ENCODE data around the gene MYO3B. TPM values are rescaled to one million over a fixed set of nuclear protein-coding genes. Genes with fewer than 3 reads are reported as not detected.

The MYO3B gene
- total and polyA plus RNA-seq, 12 donors = 0.04 to 0.11 (median 0.06) TPM; not detected in 8

DNA sequence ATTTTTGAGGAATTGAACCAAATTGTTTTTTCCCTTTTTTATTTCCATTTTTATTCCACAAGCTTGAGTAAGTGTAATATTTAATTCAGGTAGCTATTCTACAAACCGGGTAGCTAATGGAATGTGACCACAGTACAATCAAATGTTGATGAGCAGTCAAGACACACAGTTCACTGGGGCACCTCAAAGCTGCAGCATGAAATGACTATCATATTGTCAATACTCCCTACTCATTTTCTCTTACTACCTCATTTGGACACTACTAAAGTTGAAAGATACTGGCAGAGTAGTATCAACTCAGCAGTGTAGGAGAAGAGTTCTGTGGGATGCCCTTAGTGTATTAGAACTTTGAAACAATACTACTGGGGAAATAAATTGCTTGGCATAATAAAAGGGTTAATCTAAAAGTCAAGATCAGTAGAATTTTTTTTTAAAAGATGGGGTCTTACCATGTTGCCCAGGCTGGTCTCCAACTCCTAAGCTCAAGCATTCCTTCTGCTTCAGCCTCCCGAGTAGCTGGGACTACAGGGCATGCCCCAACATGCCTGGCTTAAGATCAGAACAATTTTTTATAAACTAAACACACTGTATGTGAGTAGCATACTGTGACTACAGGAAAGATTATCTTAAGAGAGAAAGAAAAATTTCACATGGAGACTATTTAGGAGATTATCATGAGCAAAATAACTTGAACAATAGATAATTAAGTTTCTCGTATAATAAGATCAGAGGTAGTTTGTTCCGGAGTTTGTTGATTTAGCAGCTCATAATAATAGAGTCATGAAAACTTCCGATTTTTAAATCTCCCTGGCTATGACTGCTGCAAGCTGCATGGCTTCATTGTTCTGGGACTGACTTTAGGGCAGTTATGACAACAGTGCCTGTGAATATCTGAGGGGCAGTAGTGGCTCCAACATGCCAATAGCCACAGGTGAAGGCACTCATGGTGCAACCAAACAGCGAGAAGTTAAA, 43.7 kb downstream of the MYO3B start:
- no peak for DNase-seq
- intact Hi-C loops (cut with DNase I) = no loop called here
- no peaks in the 10 kb centered on the region for H3K27me3 ChIP-seq
- H3K27ac ChIP-seq = no peak overlapping the region
- H3K4me1 ChIP-seq (replicated peaks in 1 of 2) = no peaks in the 10 kb centered on the region
- H3K36me3 ChIP-seq (replicated peaks in 1 of 2) = no peaks in the 10 kb centered on the region
- WGBS, 4 donors = 61 to 65% (median 62%) methylated on average over 6 of the region's 6 CpGs
- no peaks in the 10 kb centered on the region for H3K9me3 ChIP-seq (replicated peaks in 1 of 3)
- TF ChIP-seq, protein P1, sequence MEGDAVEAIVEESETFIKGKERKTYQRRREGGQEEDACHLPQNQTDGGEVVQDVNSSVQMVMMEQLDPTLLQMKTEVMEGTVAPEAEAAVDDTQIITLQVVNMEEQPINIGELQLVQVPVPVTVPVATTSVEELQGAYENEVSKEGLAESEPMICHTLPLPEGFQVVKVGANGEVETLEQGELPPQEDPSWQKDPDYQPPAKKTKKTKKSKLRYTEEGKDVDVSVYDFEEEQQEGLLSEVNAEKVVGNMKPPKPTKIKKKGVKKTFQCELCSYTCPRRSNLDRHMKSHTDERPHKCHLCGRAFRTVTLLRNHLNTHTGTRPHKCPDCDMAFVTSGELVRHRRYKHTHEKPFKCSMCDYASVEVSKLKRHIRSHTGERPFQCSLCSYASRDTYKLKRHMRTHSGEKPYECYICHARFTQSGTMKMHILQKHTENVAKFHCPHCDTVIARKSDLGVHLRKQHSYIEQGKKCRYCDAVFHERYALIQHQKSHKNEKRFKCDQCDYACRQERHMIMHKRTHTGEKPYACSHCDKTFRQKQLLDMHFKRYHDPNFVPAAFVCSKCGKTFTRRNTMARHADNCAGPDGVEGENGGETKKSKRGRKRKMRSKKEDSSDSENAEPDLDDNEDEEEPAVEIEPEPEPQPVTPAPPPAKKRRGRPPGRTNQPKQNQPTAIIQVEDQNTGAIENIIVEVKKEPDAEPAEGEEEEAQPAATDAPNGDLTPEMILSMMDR (IDR thresholded peaks at IDR 0.05) = no peak
- no peak for TF ChIP-seq POLR2A (IDR thresholded peaks at IDR 0.05)
- H3K4me3 ChIP-seq = no peak overlapping the region

DNA sequence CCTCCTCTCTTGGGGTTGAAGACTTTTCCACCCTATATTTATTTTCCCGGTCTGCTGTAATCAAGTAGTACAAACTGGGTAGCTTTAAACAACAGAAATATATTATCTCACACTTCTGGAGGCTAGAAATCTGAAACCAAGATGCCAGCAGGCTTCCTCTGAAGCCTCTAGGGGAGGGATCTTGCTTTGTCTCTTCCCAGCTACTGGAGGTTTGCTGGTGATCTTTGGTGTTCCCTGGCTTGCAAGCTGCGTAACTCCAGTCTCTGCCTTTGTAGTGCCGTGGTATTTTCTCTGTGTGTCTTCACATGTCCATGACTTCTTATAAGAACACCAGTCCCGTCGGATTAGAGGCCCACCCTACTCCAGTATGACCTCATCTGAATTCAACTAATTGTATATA, 44.4 kb downstream of the MYO3B start:
- intact Hi-C loops (cut with DNase I) = no loop called here
- TF ChIP-seq, protein P1 (IDR thresholded peaks at IDR 0.05) = no peak
- no peak for TF ChIP-seq POLR2A (IDR thresholded peaks at IDR 0.05)
- no peaks in the 10 kb centered on the region for H3K27me3 ChIP-seq
- 84 to 90% (median 87%) methylated on average over 5 of the region's 5 CpGs for WGBS, 4 donors
- no peak for DNase-seq
- H3K4me3 ChIP-seq = no peak overlapping the region
- H3K4me1 ChIP-seq (replicated peaks in 1 of 2) = no peaks in the 10 kb centered on the region
- no peaks in the 10 kb centered on the region for H3K9me3 ChIP-seq (replicated peaks in 1 of 3)
- no peak overlapping the region for H3K27ac ChIP-seq
- no peaks in the 10 kb centered on the region for H3K36me3 ChIP-seq (replicated peaks in 1 of 2)

DNA sequence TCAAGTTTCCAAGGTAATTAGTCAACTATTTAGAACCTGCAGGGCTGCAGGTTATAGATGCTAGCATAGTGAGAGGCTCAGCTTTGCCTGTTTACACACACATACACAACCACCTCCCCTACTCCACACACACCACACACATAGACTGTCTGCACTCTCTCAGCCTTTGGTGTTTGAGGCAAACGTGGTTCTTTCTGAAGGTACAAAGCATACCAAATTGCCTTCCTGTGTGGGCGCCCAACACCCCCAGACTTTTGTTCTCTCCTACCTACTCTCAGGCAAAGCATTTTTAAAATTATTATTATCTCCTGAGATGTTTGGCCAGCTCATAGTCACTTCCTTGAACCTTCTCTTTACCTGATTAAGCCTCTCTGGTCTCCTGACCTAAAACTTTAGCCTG, 44.9 kb downstream of the MYO3B start:
- no peak for DNase-seq
- WGBS, 4 donors = 65 to 81% (median 74%) methylated on average over 2 of the region's 2 CpGs

DNA sequence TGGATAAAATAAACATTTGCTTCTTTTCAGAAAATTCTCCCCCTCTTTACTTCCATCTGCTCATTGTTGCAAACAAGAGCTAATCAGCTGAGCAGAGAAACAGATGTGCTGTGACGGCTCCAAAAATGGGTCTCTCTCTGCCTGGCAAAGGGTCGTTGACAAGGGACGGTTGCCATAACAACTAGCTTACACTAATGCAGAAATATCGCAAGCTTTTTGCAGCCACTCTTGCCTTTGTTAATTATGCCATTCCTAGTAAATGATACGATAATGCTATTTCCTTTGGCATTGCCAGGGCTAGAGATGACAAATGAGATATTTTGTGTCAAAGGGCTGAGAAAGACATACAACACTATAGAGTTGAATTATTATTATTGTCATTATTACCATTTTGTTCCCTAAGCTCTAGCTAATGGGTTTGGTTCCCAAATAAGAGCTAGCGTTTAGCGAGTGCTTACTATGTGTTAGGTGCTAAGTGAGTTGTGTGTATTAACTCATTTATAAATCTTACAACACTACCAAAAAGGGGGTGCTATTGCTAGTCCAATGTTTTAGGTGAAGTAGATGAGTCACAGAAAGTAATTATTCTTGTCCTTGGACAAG, 46.8 kb downstream of the MYO3B start:
- TF ChIP-seq POLR2A (IDR thresholded peaks at IDR 0.05) = no peak
- TF ChIP-seq, protein P1 (IDR thresholded peaks at IDR 0.05) = no peak
- WGBS, 4 donors = 59 to 67% (median 64%) methylated on average over 7 of the region's 7 CpGs
- intact Hi-C loops (cut with DNase I) = no loop called here

More for the DNA sequence above, 44.9 kb downstream of the MYO3B start:
- Histone ChIP-seq H3K4me1 (replicated peaks in 1 of 2) (no peaks in the 10 kb centered on the region), H3K27ac (no peak overlapping the region), H3K36me3 (replicated peaks in 1 of 2) (no peaks in the 10 kb centered on the region), H3K4me3 (no peak overlapping the region), H3K9me3 (replicated peaks in 1 of 3) (no peaks in the 10 kb centered on the region), H3K27me3 (no peaks in the 10 kb centered on the region)
- no peak for TF ChIP-seq POLR2A (IDR thresholded peaks at IDR 0.05)
- TF ChIP-seq, protein P1 (IDR thresholded peaks at IDR 0.05) = no peak
- intact Hi-C loops (cut with DNase I) = no loop called here

More for the DNA sequence above, 46.8 kb downstream of the MYO3B start:
- no peak overlapping the region for H3K27ac ChIP-seq
- peak in 1 of 7 donors; percentile 60 for DNase-seq
- H3K36me3 ChIP-seq (replicated peaks in 1 of 2) = no peaks in the 10 kb centered on the region
- H3K4me3 ChIP-seq = no peak overlapping the region
- peaks cover 0 to 9% of the 10 kb centered on the region in 2 donors for H3K4me1 ChIP-seq (replicated peaks in 1 of 2)
- H3K27me3 ChIP-seq = no peaks in the 10 kb centered on the region
- H3K9me3 ChIP-seq (replicated peaks in 1 of 3) = no peaks in the 10 kb centered on the region
